ENCODE data around the gene LARP4. TPM values are rescaled to one million over a fixed set of nuclear protein-coding genes. Genes with fewer than 3 reads are reported as not detected.
"Not testable (repeated sequence)": the region's sequence is repeated elsewhere in the genome, so short reads cannot be mapped to it uniquely, and the experiment has no call there.

LARP4 gene
- total RNA-seq, 1 donor from 2014 or later: 29.2 TPM

DNA sequence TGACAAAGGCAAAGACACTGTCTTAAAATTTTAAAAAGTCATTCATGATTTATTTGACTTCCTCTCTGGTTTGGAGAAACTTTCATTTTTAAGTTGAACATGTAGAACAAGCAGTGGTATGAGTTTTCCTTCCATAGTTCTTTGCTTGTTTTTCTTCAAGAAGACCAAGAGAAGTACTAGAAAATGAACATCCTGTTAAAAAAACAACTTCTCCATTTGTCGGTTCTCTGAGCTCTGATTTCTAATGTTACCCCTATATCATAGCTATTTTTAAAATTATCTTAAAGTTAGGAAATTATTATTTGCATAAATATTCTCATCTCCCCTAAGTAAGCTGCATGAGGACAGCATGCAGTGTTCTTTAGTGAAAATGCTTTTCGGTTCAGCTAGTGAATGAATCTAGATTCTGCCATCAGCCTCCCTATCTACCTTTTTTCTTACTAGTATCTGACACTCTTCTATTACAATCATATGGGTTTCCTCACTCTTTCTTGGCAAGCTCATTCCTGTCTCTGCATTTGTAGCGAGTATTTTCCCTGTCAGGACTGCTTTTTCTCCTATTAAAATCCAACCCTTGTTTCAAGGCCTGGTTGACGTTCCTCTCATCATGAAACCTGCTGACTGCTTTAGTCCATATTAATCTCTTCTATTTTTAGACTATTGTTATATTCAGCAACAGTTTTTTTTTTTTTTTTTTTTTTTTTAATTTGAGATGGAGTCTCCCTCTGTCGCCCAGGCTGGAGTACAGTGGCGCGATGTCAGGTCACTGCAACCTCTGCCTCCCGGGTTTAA lies 119.9 kb downstream of the LARP4 start:
- H3K4me3 ChIP-seq (ENCODE audit: low read depth, low read length): no peak overlapping the region
- peaks cover 4% of the 10 kb centered on the region for H3K36me3 ChIP-seq (ENCODE audit: control insufficient read depth, insufficient read depth, low read length)
- no peaks in the 10 kb centered on the region for H3K27me3 ChIP-seq (ENCODE audit: control insufficient read depth, insufficient read depth, low read length)
- FAIRE-seq (no peak), DNase-seq (ENCODE audit: low read depth) (no peak)
- no peak for TF ChIP-seq CTCF (IDR thresholded peaks at IDR 0.05; ENCODE audit: insufficient read depth, low read length, severe bottlenecking)

DNA sequence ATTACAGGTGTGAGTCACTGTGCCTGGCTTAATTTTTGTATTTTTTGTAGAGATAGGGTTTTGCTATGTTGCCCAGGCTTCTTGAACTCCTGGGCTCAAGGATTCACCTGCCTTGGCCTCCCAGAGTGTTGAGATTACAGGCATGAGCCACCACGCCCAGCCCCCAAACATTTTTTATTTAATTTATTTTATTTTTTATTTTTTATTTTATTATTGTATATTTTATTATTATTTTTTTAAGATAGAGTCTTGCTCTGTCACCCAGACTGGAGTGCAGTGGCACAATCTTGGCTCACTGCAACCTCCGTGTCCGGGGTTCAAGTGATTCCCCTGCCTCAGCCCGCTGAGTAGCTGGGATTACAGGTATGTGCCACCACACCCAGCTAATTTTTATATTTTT lies 121.1 kb downstream of the LARP4 start:
- H3K27me3 ChIP-seq (ENCODE audit: control insufficient read depth, insufficient read depth, low read length); H3K4me3 ChIP-seq (ENCODE audit: low read depth, low read length); FAIRE-seq; H3K36me3 ChIP-seq (ENCODE audit: control insufficient read depth, insufficient read depth, low read length); DNase-seq (ENCODE audit: low read depth): not testable (repeated sequence)

DNA sequence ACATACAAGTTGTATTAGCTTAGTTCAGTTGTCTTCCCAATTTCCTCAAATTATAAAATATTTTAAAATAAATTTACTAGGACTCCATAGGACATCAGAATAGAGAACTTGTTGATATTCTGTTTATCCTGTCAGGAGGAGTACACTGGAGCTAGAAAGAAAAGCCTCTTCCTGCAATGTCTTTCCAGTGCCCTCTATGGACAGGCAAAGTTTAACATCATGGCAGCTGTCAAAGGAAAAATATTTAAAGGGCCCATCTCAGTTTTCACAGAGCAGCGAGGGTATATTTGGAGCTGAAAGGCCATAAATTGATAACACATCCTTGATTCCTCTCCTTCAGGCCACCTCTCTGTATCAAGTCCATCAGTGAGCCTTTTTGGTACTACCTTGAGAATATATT lies 123.1 kb downstream of the LARP4 start:
- Histone ChIP-seq H3K36me3 (ENCODE audit: control insufficient read depth, insufficient read depth, low read length) (peaks cover 3% of the 10 kb centered on the region), H3K27me3 (ENCODE audit: control insufficient read depth, insufficient read depth, low read length) (no peaks in the 10 kb centered on the region), H3K4me3 (ENCODE audit: low read depth, low read length) (no peak overlapping the region)
- no peak for FAIRE-seq
- TF ChIP-seq CTCF (IDR thresholded peaks at IDR 0.05; ENCODE audit: insufficient read depth, low read length, severe bottlenecking): no peak
- DNase-seq (ENCODE audit: low read depth): no peak

DNA sequence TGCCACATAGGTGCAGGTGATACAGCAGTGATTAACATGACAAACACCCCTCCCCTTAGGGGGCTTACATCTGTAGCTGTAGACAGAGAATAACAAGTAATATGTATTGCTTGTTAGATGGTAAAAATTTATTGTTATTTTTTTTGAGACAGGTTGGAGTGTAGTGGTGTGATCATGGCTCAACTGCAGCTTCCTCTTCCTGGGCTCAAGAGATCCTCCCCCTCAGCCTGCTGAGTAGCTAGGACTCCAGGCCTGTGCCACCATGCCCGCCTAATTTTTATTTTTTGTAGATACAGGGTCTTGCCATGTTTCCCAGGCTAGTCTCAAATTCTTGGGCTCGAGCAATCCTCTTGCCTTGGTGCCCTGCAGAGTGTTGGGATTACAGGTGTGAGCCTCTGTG lies 123.9 kb downstream of the LARP4 start:
- FAIRE-seq (no peak), DNase-seq (ENCODE audit: low read depth) (no peak)
- H3K27me3 ChIP-seq (ENCODE audit: control insufficient read depth, insufficient read depth, low read length): no peaks in the 10 kb centered on the region
- peaks cover 3% of the 10 kb centered on the region for H3K36me3 ChIP-seq (ENCODE audit: control insufficient read depth, insufficient read depth, low read length)
- TF ChIP-seq CTCF (IDR thresholded peaks at IDR 0.05; ENCODE audit: insufficient read depth, low read length, severe bottlenecking): no peak
- H3K4me3 ChIP-seq (ENCODE audit: low read depth, low read length): no peak overlapping the region

DNA sequence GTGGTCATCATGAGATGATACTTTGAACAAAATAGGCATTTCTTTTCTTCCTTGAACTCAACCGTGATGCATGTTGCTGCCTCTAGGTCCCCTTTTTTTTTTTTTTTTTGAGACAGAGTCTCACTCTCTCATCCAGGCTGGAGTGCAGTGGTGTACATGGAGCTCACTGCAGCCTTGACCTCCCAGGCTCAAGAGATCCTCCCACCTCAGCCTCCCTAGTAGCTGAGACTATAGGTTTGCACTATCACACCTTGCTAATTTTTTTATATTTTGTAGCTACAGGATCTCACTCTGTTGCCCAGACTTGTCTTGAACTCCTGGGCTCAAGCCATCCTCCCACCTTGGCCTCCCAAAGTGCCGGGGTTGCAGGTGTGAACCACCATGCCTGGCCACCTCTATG lies 124.7 kb downstream of the LARP4 start:
- Histone ChIP-seq H3K36me3 (ENCODE audit: control insufficient read depth, insufficient read depth, low read length) (peaks cover 3% of the 10 kb centered on the region), H3K4me3 (ENCODE audit: low read depth, low read length) (no peak overlapping the region), H3K27me3 (ENCODE audit: control insufficient read depth, insufficient read depth, low read length) (no peaks in the 10 kb centered on the region)
- FAIRE-seq (no peak), DNase-seq (ENCODE audit: low read depth) (no peak)
- no peak for TF ChIP-seq CTCF (IDR thresholded peaks at IDR 0.05; ENCODE audit: insufficient read depth, low read length, severe bottlenecking)

DNA sequence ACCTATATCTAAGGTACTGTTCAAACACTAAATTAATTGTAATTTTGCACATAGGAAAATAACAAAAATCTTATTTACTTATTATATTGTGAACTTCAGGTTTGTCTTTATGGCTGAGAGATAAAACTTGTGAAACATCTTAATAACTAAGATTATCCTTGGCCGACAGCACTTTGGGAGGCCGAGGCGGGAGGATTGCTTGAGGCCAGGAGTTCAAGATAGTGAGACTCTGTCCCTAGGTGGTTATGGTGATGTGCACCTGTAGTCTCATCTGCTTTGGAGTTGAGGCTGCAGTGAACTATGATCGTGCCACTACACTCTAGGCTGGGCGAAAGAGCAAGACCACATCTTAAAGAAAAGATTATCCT lies 126.7 kb downstream of the LARP4 start:
- H3K4me3 ChIP-seq (ENCODE audit: low read depth, low read length): no peak overlapping the region
- TF ChIP-seq CTCF (IDR thresholded peaks at IDR 0.05; ENCODE audit: insufficient read depth, low read length, severe bottlenecking): no peak
- no peaks in the 10 kb centered on the region for H3K27me3 ChIP-seq (ENCODE audit: control insufficient read depth, insufficient read depth, low read length)
- H3K36me3 ChIP-seq (ENCODE audit: control insufficient read depth, insufficient read depth, low read length): peaks cover under 1% of the 10 kb centered on the region
- no peak for FAIRE-seq
- no peak for DNase-seq (ENCODE audit: low read depth)
